GM12864 (cell line): ENCODE results near the gene OR7C1.
"Not testable (repeated sequence)": the region's sequence is repeated elsewhere in the genome, so short reads cannot be mapped to it uniquely, and the experiment has no call there.

Experiments
- DNase-seq: peaks from one replicate; pipeline ENCODE4 v3.0.0-alpha.2; 2011; ENCODE audit warnings: low read depth
- H3K4me3 ChIP-seq: 2 replicates; pipeline ENCODE4 v1.5.1; 2011; ENCODE audit warnings: mild to moderate bottlenecking, low read depth, low read length, control low read depth
- CTCF ChIP-seq: IDR thresholded peaks from 2 replicates; pipeline ENCODE4 v1.5.1; 2011; ENCODE audit warnings: low read depth, mild to moderate bottlenecking, moderate library complexity, low read length, control low read depth, inconsistent platforms; ENCODE audit errors: missing control alignments

Gene OR7C1

GRCh38 chr19:14767466-14767971 lies 67.5 kb downstream of the OR7C1 start:
- TF ChIP-seq CTCF, result no peak
- no peak overlapping the region for H3K4me3 ChIP-seq
- no peak for DNase-seq

GRCh38 chr19:14765841-14766240 lies 69.1 kb downstream of the OR7C1 start:
- H3K4me3 ChIP-seq, DNase-seq: not testable (repeated sequence)

- DNase-seq, H3K4me3 ChIP-seq: not testable (repeated sequence)
Observed at GRCh38 chr19:14765403-14765802, 69.6 kb downstream of the OR7C1 start.

GRCh38 chr19:14764401-14764800 lies 70.6 kb downstream of the OR7C1 start:
- no peak for DNase-seq
- no peak overlapping the region for H3K4me3 ChIP-seq
- TF ChIP-seq CTCF, result no peak

- TF ChIP-seq CTCF, result no peak
- no peak for DNase-seq
- H3K4me3 ChIP-seq, result no peak overlapping the region
Observed at GRCh38 chr19:14763497-14764145, 71.4 kb downstream of the OR7C1 start.

GRCh38 chr19:14762111-14762510 lies 72.9 kb downstream of the OR7C1 start:
- H3K4me3 ChIP-seq, result no peak overlapping the region
- no peak for DNase-seq
- TF ChIP-seq CTCF, result no peak

- no peak overlapping the region for H3K4me3 ChIP-seq
- no peak for DNase-seq
- TF ChIP-seq CTCF, result no peak
Observed at GRCh38 chr19:14761607-14762006, 73.4 kb downstream of the OR7C1 start.

- DNase-seq, result no peak
- no peak overlapping the region for H3K4me3 ChIP-seq
- no peak for TF ChIP-seq CTCF
Observed at GRCh38 chr19:14758816-14759215, 76.2 kb downstream of the OR7C1 start.
